Measurements from ENCODE around the gene PROZ.

The PROZ gene

GRCh38 chr13:113119822-113120189 lies 38.6 kb upstream of the PROZ start:
- no peak for DNase-seq (ENCODE audit: low spot score)

- peak; percentile 57 for DNase-seq (ENCODE audit: low spot score)
Measured at GRCh38 chr13:113120300-113121182, 37.9 kb upstream of the PROZ start.

GRCh38 chr13:113121183-113121927 lies 37.1 kb upstream of the PROZ start:
- DNase-seq (ENCODE audit: low spot score): peak; percentile 64

- peak; percentile 68 for DNase-seq (ENCODE audit: low spot score)
Measured at GRCh38 chr13:113121928-113122471, 36.4 kb upstream of the PROZ start.

- DNase-seq (ENCODE audit: low spot score): peak; percentile 72
Measured at GRCh38 chr13:113122550-113123225, 35.8 kb upstream of the PROZ start, which contains the start of gene F10. F10 (plus strand) TSS chr13:113122799; CDS start chr13:113122856, 57 bp downstream.

GRCh38 chr13:113123226-113124201 lies 34.9 kb upstream of the PROZ start:
- peak; percentile 60 for DNase-seq (ENCODE audit: low spot score)

- DNase-seq (ENCODE audit: low spot score): peak; percentile 41
Measured at GRCh38 chr13:113124211-113124970, 34.1 kb upstream of the PROZ start.

DNA sequence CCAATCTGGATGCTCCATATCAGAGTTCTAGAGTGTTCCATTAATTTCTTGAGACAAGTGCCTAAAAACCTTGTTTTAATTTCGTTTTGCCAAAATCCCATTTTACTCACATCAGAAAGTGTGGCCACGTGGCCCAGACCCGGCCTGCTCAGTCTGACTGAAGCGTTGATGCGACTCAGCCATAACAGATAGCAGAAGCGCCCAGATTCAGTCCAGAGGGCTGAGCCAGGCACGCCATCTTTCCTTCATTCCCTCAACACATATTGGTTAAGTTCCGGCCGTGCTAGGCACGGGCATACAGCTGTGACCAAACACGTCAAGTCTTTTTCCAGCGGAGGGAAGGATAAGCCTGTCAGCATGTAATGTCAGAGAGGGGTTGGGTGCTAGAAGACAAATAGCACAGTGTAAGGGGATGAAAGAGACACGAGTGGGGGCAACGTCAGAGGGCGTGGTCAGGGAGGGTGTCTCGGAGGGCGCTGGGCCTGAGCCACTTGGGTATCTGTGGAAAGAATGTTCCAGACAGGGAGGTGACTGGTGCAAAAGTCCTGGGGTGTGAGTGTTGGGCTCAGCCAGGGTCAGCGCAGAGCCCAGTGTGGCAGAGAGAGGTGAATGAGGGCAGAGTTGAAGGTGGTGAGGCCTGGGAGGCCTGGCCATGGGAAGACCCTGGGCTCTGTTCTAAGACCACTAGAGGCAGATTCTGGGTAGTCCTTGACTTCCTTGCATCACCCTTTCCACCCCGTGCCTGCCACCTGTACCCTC lies 32.8 kb upstream of the PROZ start:
- DNase-seq (ENCODE audit: low spot score): peak; percentile 33

GRCh38 chr13:113126265-113127150 lies 31.9 kb upstream of the PROZ start:
- peak; percentile 38 for DNase-seq (ENCODE audit: low spot score)

DNA sequence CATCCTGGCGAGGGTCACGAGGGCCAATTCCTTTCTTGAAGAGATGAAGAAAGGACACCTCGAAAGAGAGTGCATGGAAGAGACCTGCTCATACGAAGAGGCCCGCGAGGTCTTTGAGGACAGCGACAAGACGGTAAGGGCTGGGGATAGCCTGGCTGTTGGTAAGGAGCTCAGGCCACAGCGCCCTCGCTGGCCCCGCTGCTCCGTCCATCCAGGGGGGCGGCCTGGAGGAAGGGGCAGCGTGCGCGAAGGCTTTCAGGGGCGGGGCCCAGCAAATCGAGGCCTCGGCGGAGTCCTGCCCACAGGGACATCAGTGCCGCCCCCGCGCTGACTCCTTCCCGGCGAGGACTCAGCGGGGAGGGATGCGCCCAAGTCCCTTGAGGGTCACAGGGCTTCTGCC lies 29.0 kb upstream of the PROZ start:
- DNase-seq (ENCODE audit: low spot score): peak; percentile 33

- peak; percentile 64 for DNase-seq (ENCODE audit: low spot score)
Measured at GRCh38 chr13:113129921-113130750, 28.3 kb upstream of the PROZ start.

- no peak for DNase-seq (ENCODE audit: low spot score)
Measured at GRCh38 chr13:113135281-113135760, 23.1 kb upstream of the PROZ start.

- DNase-seq (ENCODE audit: low spot score): peak; percentile 23
Measured at GRCh38 chr13:113137691-113138298, 20.7 kb upstream of the PROZ start.

- DNase-seq (ENCODE audit: low spot score): peak; percentile 48
Measured at GRCh38 chr13:113138792-113139551, 19.5 kb upstream of the PROZ start.

DNA sequence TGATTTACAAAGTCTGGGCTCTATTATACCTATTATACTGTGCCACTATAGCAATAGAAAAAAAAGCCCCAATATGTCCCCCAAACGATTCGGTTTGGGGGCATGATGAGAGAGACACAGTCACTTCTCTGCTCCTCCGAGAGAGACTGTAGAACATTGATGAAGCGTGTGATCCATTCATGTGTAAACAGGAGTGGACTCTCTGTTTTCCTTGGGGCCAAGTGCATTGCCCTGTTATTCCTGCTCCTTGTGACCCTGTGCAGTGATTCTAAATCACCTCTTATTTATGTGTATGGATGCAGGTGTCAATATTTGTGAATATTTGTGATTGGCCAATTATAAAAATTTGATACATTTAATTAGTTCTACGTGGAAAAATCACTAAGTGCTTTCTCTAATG lies 18.9 kb upstream of the PROZ start:
- no peak for DNase-seq (ENCODE audit: low spot score)
